Measurements from ENCODE around the gene TMC5. TPM values are rescaled to one million over a fixed set of nuclear protein-coding genes. Genes with fewer than 3 reads are reported as not detected.

TMC5 gene
- total and polyA plus RNA-seq, 2 of the 13 experiments (the other 11 are each of a cell fraction or from before 2014, with no cell fraction given) = 0.09 to 0.41 TPM

GRCh38 chr16:19382084-19382801 lies 35.4 kb upstream of the TMC5 start (continued):
- TF ChIP-seq ZBTB42 (CRISPR knock-in tag; IDR thresholded peaks at IDR 0.05) (no peak), ZNF432 (CRISPR knock-in tag; IDR thresholded peaks at IDR 0.05; ENCODE audit: borderline replicate concordance) (no peak), SOX6 (IDR thresholded peaks at IDR 0.05) (no peak), SOX6 (CRISPR knock-in tag; IDR thresholded peaks at IDR 0.05) (0 out of 2 replicates have a peak, but pooled peaks have one; percentile 38), ZMYM2 (CRISPR knock-in tag; IDR thresholded peaks at IDR 0.05) (no peak), ZNF264 (CRISPR knock-in tag; IDR thresholded peaks at IDR 0.05) (0 out of 2 replicates have a peak, but pooled peaks have one; percentile 18), FOXK2 (IDR thresholded peaks at IDR 0.05) (no peak), KMT2A (CRISPR knock-in tag; IDR thresholded peaks at IDR 0.05) (no peak), CEBPG (CRISPR knock-in tag; IDR thresholded peaks at IDR 0.05) (peak; percentile 66), ETV6 (CRISPR knock-in tag; conservative IDR thresholded peaks at IDR 0.05) (no peak), CBX2 (IDR thresholded peaks at IDR 0.05; ENCODE audit: low read depth, low read length) (no peak), CBX2 (CRISPR knock-in tag; IDR thresholded peaks at IDR 0.05; ENCODE audit: low read depth) (no peak), BCL6 (CRISPR knock-in tag; IDR thresholded peaks at IDR 0.05) (0 out of 2 replicates have a peak, but pooled peaks have one; percentile 17)

GRCh38 chr16:19382887-19383816 lies 34.5 kb upstream of the TMC5 start:
- H3K4me3 ChIP-seq (replicated peaks in 1 of 3; ENCODE audit: insufficient read depth in 1 of 3, low read depth in 2 of 3, low read length in 3 of 3) = no peak overlapping the region
- BruUV-seq (replicated peaks) = no TSS peak
- TF ChIP-seq ZNF44 (CRISPR knock-in tag; IDR thresholded peaks at IDR 0.05) (no peak), ZNF768 (CRISPR knock-in tag; IDR thresholded peaks at IDR 0.05) (peak; percentile 18; the same call in 1 of the 2 replicates)
- no peak overlapping the region for H3K9ac ChIP-seq (ENCODE audit: insufficient read depth, low read depth, low read length)
- peaks cover 30% of the 10 kb centered on the region for H3K4me1 ChIP-seq (ENCODE audit: insufficient read depth, low read length)
- no peaks in the 10 kb centered on the region for H3K27me3 ChIP-seq (ENCODE audit: control insufficient read depth in 1 of 2, insufficient read depth in 2 of 2, low read length in 2 of 2)
- POLR2A ChIA-PET = no interaction called here
- no peak for FAIRE-seq
- no peak for ATAC-seq
- no peak overlapping the region for H3K4me2 ChIP-seq (ENCODE audit: low read depth, low read length)
- intact Hi-C loops (cut with micrococcal nuclease; ENCODE audit: unreplicated experiment) (no loop called here), in situ Hi-C loops (cut with HindIII; ENCODE audit: extremely low pct_ligation_motif_present, low pct_unique_long_range_greater_than_20kb) (no loop called here)
- no peak for DNase-seq (ENCODE audit: low spot score)
- 45% methylated on average over 20 of the region's 20 CpGs for WGBS (ENCODE audit: low lambda C conversion rate)
- no peaks in the 10 kb centered on the region for H3K79me2 ChIP-seq (ENCODE audit: insufficient read depth, low read length)
- H3K36me3 ChIP-seq (replicated peaks in 1 of 2; ENCODE audit: control insufficient read depth in 1 of 2, insufficient read depth in 2 of 2, low read length in 2 of 2) = no peaks in the 10 kb centered on the region
- H3K9me3 ChIP-seq (ENCODE audit: low read length) = no peaks in the 10 kb centered on the region
- no peaks in the 10 kb centered on the region for H4K20me1 ChIP-seq (ENCODE audit: insufficient read depth, low read length)
- no peak overlapping the region for H3K27ac ChIP-seq (ENCODE audit: extremely low read length, insufficient read depth, low read length)
- CTCF ChIA-PET (ENCODE audit: low intra/inter-chr PET ratio, low total read pairs) = interaction anchor here (1.2 kb wide), 1 partner anchor 119 kb away, joined by 3 read pairs; no protein-coding TSS in a partner anchor
- H2AFZ ChIP-seq (ENCODE audit: low read length) = no peak overlapping the region
